ENCODE results near the gene TMEM115.

TMEM115 gene

GRCh38 chr3:50355829-50356552 is 3.3 kb downstream of the TMEM115 start:
- no peak overlapping the region for H3K27ac ChIP-seq (ENCODE audit: poor library complexity, severe bottlenecking)
- TF ChIP-seq, protein P1, sequence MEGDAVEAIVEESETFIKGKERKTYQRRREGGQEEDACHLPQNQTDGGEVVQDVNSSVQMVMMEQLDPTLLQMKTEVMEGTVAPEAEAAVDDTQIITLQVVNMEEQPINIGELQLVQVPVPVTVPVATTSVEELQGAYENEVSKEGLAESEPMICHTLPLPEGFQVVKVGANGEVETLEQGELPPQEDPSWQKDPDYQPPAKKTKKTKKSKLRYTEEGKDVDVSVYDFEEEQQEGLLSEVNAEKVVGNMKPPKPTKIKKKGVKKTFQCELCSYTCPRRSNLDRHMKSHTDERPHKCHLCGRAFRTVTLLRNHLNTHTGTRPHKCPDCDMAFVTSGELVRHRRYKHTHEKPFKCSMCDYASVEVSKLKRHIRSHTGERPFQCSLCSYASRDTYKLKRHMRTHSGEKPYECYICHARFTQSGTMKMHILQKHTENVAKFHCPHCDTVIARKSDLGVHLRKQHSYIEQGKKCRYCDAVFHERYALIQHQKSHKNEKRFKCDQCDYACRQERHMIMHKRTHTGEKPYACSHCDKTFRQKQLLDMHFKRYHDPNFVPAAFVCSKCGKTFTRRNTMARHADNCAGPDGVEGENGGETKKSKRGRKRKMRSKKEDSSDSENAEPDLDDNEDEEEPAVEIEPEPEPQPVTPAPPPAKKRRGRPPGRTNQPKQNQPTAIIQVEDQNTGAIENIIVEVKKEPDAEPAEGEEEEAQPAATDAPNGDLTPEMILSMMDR (IDR thresholded peaks at IDR 0.05; ENCODE audit: poor library complexity, severe bottlenecking): peak; percentile 15
- DNase-seq (ENCODE audit: low spot score) (no peak), ATAC-seq (ENCODE audit: low read depth) (no peak)
- peaks cover 27% of the 10 kb centered on the region for H3K36me3 ChIP-seq (ENCODE audit: low read depth)
- no peak overlapping the region for H3K4me3 ChIP-seq (ENCODE audit: severe bottlenecking)
- no peaks in the 10 kb centered on the region for H3K9me3 ChIP-seq (ENCODE audit: severe bottlenecking)
- peaks cover 13% of the 10 kb centered on the region for H3K4me1 ChIP-seq (ENCODE audit: insufficient read depth, poor library complexity, severe bottlenecking)
- no peaks in the 10 kb centered on the region for H3K27me3 ChIP-seq (ENCODE audit: insufficient read depth, poor library complexity, severe bottlenecking)

DNA sequence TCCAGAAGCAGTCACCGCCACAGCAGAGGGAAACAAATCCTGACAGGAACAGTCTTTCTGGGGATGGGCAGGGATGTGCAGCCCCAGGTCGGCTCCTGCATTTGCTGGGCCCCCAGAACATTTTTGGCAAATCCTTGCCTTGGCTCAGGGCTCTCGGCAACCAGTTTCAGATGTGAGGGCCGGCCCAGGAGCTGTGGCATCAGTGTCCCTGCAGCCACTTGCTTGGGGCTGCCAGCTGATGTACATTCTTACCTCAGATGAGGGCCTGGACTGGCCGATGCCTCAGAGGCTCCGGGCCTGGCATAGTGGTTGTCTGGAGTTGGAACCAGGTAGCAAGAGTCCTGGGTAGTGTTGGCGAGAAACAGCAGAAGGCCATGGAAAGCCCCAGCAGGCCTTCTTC is 4.5 kb downstream of the TMEM115 start:
- H3K4me3 ChIP-seq (ENCODE audit: severe bottlenecking): no peak overlapping the region
- TF ChIP-seq, protein P1 (IDR thresholded peaks at IDR 0.05; ENCODE audit: poor library complexity, severe bottlenecking): no peak
- H3K27me3 ChIP-seq (ENCODE audit: insufficient read depth, poor library complexity, severe bottlenecking): no peaks in the 10 kb centered on the region
- peaks cover 27% of the 10 kb centered on the region for H3K36me3 ChIP-seq (ENCODE audit: low read depth)
- H3K27ac ChIP-seq (ENCODE audit: poor library complexity, severe bottlenecking): no peak overlapping the region
- DNase-seq (ENCODE audit: low spot score): no peak
- peaks cover 13% of the 10 kb centered on the region for H3K4me1 ChIP-seq (ENCODE audit: insufficient read depth, poor library complexity, severe bottlenecking)
- H3K9me3 ChIP-seq (ENCODE audit: severe bottlenecking): no peaks in the 10 kb centered on the region
- no peak for ATAC-seq (ENCODE audit: low read depth)

DNA sequence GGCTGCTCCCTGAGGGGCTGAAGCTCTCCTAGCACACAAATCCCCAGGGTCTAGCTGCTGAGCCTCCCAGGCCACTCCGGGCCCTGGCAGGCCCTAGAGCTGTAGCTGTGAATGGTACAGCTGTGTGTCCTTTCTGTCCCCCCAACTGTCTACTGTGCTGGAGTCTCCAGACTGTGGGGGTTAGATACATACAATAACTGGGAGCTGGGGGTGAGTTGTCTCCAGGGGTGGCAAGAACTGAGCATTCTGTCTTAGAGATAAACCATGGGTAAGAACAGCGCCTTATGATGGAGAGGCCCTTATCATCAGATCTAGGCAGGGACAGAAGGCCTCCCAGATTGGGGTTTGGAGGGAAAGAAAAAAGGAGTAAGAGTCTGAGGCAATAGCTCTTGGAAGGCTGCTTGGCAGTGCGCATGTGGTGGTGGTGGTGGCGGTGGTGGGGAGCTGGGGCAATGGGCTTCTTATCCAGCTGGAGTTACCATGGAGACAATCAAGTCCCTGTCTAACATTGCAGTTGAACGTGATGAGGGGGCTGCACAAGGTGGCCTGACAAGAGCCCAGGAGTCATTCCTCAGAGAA is 5.0 kb downstream of the TMEM115 start:
- Histone ChIP-seq H3K27me3 (ENCODE audit: insufficient read depth, poor library complexity, severe bottlenecking) (no peaks in the 10 kb centered on the region), H3K4me3 (ENCODE audit: severe bottlenecking) (no peak overlapping the region), H3K4me1 (ENCODE audit: insufficient read depth, poor library complexity, severe bottlenecking) (peaks cover 13% of the 10 kb centered on the region), H3K36me3 (ENCODE audit: low read depth) (peaks cover 27% of the 10 kb centered on the region), H3K27ac (ENCODE audit: poor library complexity, severe bottlenecking) (no peak overlapping the region), H3K9me3 (ENCODE audit: severe bottlenecking) (no peaks in the 10 kb centered on the region)
- TF ChIP-seq, protein P1 (IDR thresholded peaks at IDR 0.05; ENCODE audit: poor library complexity, severe bottlenecking): no peak
- ATAC-seq (ENCODE audit: low read depth) (no peak), DNase-seq (ENCODE audit: low spot score) (no peak)

DNA sequence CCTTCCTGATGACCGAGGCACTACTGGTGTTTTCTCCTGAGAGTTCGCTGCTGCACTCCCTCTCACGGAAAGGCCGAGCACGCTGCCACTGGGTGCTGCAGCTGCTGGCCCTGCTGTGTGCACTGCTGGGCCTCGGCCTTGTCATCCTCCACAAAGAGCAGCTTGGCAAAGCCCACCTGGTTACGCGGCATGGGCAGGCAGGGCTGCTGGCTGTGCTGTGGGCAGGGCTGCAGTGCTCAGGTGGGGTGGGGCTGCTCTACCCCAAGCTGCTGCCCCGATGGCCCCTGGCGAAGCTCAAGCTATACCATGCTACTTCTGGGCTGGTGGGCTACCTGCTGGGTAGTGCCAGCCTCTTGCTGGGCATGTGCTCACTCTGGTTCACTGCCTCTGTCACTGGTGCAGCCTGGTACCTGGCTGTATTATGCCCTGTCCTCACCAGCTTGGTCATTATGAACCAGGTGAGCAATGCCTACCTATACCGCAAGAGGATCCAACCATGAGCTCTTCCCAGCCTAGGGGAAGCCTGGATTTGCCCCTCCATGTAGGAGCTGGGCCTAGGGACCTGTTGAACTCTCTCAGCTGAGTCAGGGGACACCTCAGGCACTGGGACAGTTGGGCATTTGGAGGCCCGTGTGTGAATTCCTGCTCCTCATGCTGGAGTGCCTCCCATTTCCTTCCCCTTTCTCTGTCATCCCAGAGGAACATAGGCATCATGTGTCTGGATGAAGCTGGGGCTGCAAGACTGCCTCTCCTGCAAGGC is 5.9 kb downstream of the TMEM115 start:
- H3K36me3 ChIP-seq (ENCODE audit: low read depth): peaks cover 27% of the 10 kb centered on the region
- no peak overlapping the region for H3K27ac ChIP-seq (ENCODE audit: poor library complexity, severe bottlenecking)
- H3K9me3 ChIP-seq (ENCODE audit: severe bottlenecking): no peaks in the 10 kb centered on the region
- peaks cover 13% of the 10 kb centered on the region for H3K4me1 ChIP-seq (ENCODE audit: insufficient read depth, poor library complexity, severe bottlenecking)
- DNase-seq (ENCODE audit: low spot score) (no peak), ATAC-seq (ENCODE audit: low read depth) (no peak)
- no peaks in the 10 kb centered on the region for H3K27me3 ChIP-seq (ENCODE audit: insufficient read depth, poor library complexity, severe bottlenecking)
- TF ChIP-seq, protein P1 (IDR thresholded peaks at IDR 0.05; ENCODE audit: poor library complexity, severe bottlenecking): no peak
- no peak overlapping the region for H3K4me3 ChIP-seq (ENCODE audit: severe bottlenecking)
